Activated T-helper 2 cell treated with anti-CD3 and anti-CD28 coated beads, Interferon-gamma antibody, Interleukin-2, Interleukin-4, amounts not matched to agents 10 μg/mL and 5 μg/mL and 100 μg/mL, durations not matched to agents 14 hours and 24 hours and 36 hours (primary cell): ENCODE measurements around the gene JMJD1C. TPM values are rescaled to one million over a fixed set of nuclear protein-coding genes. Genes with fewer than 3 reads are reported as not detected.

Experiments
- DNase-seq: peaks from one replicate; pipeline ENCODE4 v3.0.0; 2021; ENCODE audit warnings: low spot score
- H3K27ac Mint-ChIP-seq: one replicate; pipeline ENCODE4 v1.8.0; 2021; ENCODE audit warnings: mixed read lengths
- H3K27me3 Mint-ChIP-seq: one replicate; pipeline ENCODE4 v1.8.0; 2021; ENCODE audit warnings: low read depth, mixed read lengths
- H3K36me3 Mint-ChIP-seq: one replicate; pipeline ENCODE4 v1.8.0; 2021; ENCODE audit warnings: low read depth, mixed read lengths
- H3K4me1 Mint-ChIP-seq: one replicate; pipeline ENCODE4 v1.8.0; 2021; ENCODE audit warnings: low read depth, mixed read lengths
- H3K4me3 Mint-ChIP-seq: one replicate; pipeline ENCODE4 v1.8.0; 2021; ENCODE audit warnings: low read depth, mild to moderate bottlenecking, moderate library complexity, mixed read lengths
- H3K9me3 Mint-ChIP-seq: one replicate; pipeline ENCODE4 v1.8.0; 2021; ENCODE audit warnings: mixed read lengths
- intact Hi-C: fragments of 100-400 bp; cut with micrococcal nuclease; formaldehyde crosslinking; loops from one replicate; pipeline ENCODE4 v1.15.1; 2023
- total RNA-seq: library from RNA; stranded (reverse); gene quantifications from 2 replicates; pipeline ENCODE4 v1.2.3, GENCODE V29; 2022

JMJD1C gene
- total RNA-seq, 1 donor from 2014 or later = 35.2 TPM

DNA sequence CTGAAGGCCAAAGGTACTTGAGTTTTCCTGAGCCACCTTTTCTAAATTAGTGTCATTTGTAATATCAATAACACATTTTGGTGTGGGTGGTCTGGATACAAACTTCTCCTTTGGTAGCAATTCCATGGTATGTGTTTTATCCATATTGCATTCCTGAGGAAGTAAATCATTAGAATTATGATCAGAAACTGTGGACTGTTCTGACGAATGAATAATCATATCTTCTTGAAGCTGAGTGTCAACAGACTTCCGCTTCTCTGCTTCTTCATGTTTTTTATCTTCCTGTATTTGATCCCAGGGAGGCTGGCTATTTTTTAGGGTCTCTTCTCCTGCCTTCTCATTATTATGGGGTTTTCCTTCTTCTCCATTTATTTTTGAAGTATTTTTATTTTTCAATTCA, 251.2 kb downstream of the JMJD1C start:
- Mint-ChIP-seq H3K27me3 (no peaks in the 10 kb centered on the region), H3K4me1 (peaks cover 35% of the 10 kb centered on the region), H3K27ac (no peak overlapping the region), H3K4me3 (no peak overlapping the region), H3K36me3 (peaks cover 57% of the 10 kb centered on the region), H3K9me3 (peaks cover 8% of the 10 kb centered on the region)
- intact Hi-C loops = loop anchor here (10.0 kb wide), 1 partner anchor 140 kb away; no protein-coding TSS in a partner anchor
- DNase-seq = no peak

GRCh38 chr10:63213489-63213888, 252.3 kb downstream of the JMJD1C start:
- DNase-seq = no peak
- peaks cover 8% of the 10 kb centered on the region for H3K9me3 Mint-ChIP-seq
- H3K27me3 Mint-ChIP-seq = no peaks in the 10 kb centered on the region
- H3K36me3 Mint-ChIP-seq = peaks cover 58% of the 10 kb centered on the region
- peak overlapping the region; percentile 17 for H3K27ac Mint-ChIP-seq
- intact Hi-C loops = loop anchor here (10.0 kb wide), 1 partner anchor 141 kb away; no protein-coding TSS in a partner anchor
- H3K4me1 Mint-ChIP-seq = peaks cover 30% of the 10 kb centered on the region
- H3K4me3 Mint-ChIP-seq = no peak overlapping the region

- peaks cover 44% of the 10 kb centered on the region for H3K4me1 Mint-ChIP-seq
- no peaks in the 10 kb centered on the region for H3K27me3 Mint-ChIP-seq
- peaks cover 8% of the 10 kb centered on the region for H3K9me3 Mint-ChIP-seq
- peaks cover 70% of the 10 kb centered on the region for H3K36me3 Mint-ChIP-seq
- intact Hi-C loops = loop anchor here (2.0 to 10.0 kb wide), 4 partner anchors 16 to 144 kb away; no protein-coding TSS in a partner anchor
- H3K4me3 Mint-ChIP-seq = no peak overlapping the region
- H3K27ac Mint-ChIP-seq = peak overlapping the region; percentile 50
- DNase-seq = no peak
Measured at GRCh38 chr10:63210611-63211196, 255.1 kb downstream of the JMJD1C start.

- no peak for DNase-seq
- Mint-ChIP-seq H3K4me1 (peaks cover 48% of the 10 kb centered on the region), H3K36me3 (peaks cover 69% of the 10 kb centered on the region), H3K27ac (no peak overlapping the region), H3K4me3 (no peak overlapping the region), H3K27me3 (no peaks in the 10 kb centered on the region), H3K9me3 (peaks cover 8% of the 10 kb centered on the region)
- intact Hi-C loops = loop anchor here (2.0 to 10.0 kb wide), 4 partner anchors 17 to 145 kb away; no protein-coding TSS in a partner anchor
Measured at GRCh38 chr10:63209705-63210104, 256.1 kb downstream of the JMJD1C start.

DNA sequence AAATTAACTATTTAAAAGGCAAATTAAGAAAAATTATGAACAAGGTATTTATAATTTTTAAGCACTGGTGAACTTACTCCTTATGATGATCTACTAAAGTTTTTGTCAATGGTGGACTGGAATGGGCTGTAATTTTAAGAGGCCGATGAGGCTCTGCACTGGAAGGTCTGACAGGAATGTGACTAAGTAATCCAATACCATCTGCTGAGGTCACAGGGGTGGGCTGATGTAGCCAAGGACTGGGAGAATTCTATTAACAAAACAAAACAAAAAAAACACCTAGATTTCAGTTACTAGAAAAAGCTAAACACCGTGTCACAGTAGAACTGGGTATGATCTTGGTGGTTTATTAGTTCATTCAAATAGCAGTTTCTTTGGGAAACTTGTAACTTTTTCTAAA, 256.8 kb downstream of the JMJD1C start:
- peaks cover 55% of the 10 kb centered on the region for H3K4me1 Mint-ChIP-seq
- H3K4me3 Mint-ChIP-seq = no peak overlapping the region
- no peak for DNase-seq
- peaks cover 67% of the 10 kb centered on the region for H3K36me3 Mint-ChIP-seq
- H3K27ac Mint-ChIP-seq = no peak overlapping the region
- no peaks in the 10 kb centered on the region for H3K27me3 Mint-ChIP-seq
- intact Hi-C loops = no loop called here
- peaks cover 8% of the 10 kb centered on the region for H3K9me3 Mint-ChIP-seq

GRCh38 chr10:63206997-63207811, 258.6 kb downstream of the JMJD1C start:
- no peak for DNase-seq
- intact Hi-C loops = no loop called here
- peaks cover 52% of the 10 kb centered on the region for H3K4me1 Mint-ChIP-seq

GRCh38 chr10:63206576-63206975, 259.2 kb downstream of the JMJD1C start:
- H3K4me1 Mint-ChIP-seq = peaks cover 49% of the 10 kb centered on the region
- H3K27ac Mint-ChIP-seq = peak overlapping the region; percentile 60
- H3K4me3 Mint-ChIP-seq = no peak overlapping the region
- peaks cover 56% of the 10 kb centered on the region for H3K36me3 Mint-ChIP-seq
- peaks cover under 1% of the 10 kb centered on the region for H3K9me3 Mint-ChIP-seq
- intact Hi-C loops = no loop called here
- no peaks in the 10 kb centered on the region for H3K27me3 Mint-ChIP-seq
- DNase-seq = no peak

More at GRCh38 chr10:63206997-63207811, 258.6 kb downstream of the JMJD1C start:
- Mint-ChIP-seq H3K9me3 (peaks cover 7% of the 10 kb centered on the region), H3K27ac (peak overlapping the region; percentile 72), H3K36me3 (peaks cover 59% of the 10 kb centered on the region), H3K27me3 (no peaks in the 10 kb centered on the region), H3K4me3 (peak overlapping the region; percentile 35)

DNA sequence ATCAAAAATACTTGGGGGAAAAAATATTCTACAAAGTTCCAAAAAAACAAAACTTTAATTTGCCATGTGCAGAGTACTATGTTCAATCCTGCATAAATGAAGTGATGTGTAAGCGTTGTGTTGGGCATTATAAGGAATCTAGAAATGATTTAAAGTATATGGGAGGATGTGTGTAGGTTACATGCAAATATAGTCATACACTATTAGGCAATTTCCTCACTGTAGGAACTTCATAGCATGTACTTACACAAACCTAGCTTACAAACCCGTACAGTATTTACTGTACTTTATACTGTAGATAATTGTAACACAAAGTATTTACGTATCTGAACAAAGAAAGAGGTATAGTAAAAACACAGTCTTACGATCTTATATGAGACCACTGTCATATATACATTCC, 260.4 kb downstream of the JMJD1C start:
- peaks cover 41% of the 10 kb centered on the region for H3K4me1 Mint-ChIP-seq
- no peak overlapping the region for H3K27ac Mint-ChIP-seq
- intact Hi-C loops = no loop called here
- H3K36me3 Mint-ChIP-seq = peaks cover 46% of the 10 kb centered on the region
- no peak for DNase-seq
- no peaks in the 10 kb centered on the region for H3K9me3 Mint-ChIP-seq
- no peak overlapping the region for H3K4me3 Mint-ChIP-seq
- no peaks in the 10 kb centered on the region for H3K27me3 Mint-ChIP-seq

DNA sequence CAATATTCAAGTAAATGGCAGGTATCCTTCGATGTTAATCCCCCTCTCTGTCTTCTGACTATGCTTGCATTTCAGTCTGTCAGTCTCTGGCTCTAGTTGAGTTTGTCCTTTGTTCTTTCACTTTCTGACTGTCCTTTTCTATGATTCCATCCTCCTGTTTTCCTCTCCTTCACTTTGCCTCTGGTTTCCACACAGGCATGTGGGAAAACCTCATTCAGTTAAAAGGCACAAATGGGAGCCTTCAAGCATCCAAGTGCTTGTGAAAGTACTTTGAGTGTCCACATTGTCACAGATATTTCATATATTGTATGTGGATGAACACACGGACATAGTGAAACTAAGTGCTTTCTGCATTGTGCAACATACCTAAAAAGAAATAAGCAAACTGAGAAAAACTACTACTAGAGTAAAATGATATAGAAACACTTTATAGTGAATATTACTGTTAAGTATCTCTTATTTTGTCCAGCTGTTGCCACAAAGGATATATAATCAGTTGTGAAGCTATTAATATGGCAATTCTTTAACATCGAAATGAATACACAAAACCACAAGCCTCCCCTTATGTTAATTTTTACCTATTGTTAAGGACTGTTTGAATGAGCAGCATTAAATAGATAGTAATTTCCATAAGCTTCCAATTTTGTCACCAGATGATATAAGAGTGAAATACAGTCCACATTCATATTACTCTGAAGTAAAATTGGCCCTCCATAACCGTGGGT, 260.9 kb downstream of the JMJD1C start:
- Mint-ChIP-seq H3K27ac (peak overlapping the region; percentile 46), H3K9me3 (no peaks in the 10 kb centered on the region), H3K4me3 (peak overlapping the region; percentile 60), H3K36me3 (peaks cover 43% of the 10 kb centered on the region), H3K4me1 (peaks cover 37% of the 10 kb centered on the region), H3K27me3 (no peaks in the 10 kb centered on the region)
- no peak for DNase-seq
- intact Hi-C loops = no loop called here

DNA sequence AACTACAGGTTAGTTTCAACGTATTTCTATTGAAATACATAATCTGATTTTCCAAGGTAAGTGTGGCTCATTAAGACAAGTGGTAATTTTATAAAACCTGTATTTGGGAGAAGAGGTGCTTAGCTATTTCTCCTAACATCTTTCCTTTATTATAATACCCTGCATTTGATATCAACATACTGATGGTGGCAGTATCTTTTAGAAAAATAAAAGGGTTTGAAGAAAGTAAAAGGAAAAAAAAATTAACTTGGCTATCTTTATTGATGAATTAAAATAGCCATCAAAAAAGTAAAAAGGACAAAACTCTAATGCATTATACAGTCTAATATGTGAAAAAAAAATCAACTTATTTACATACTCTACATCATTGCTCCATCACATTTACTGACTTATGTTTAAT, 264.7 kb downstream of the JMJD1C start:
- no peak overlapping the region for H3K27ac Mint-ChIP-seq
- no peaks in the 10 kb centered on the region for H3K27me3 Mint-ChIP-seq
- intact Hi-C loops = no loop called here
- H3K4me1 Mint-ChIP-seq = peaks cover 12% of the 10 kb centered on the region
- no peak overlapping the region for H3K4me3 Mint-ChIP-seq
- H3K9me3 Mint-ChIP-seq = no peaks in the 10 kb centered on the region
- H3K36me3 Mint-ChIP-seq = peaks cover 54% of the 10 kb centered on the region
- DNase-seq = no peak

DNA sequence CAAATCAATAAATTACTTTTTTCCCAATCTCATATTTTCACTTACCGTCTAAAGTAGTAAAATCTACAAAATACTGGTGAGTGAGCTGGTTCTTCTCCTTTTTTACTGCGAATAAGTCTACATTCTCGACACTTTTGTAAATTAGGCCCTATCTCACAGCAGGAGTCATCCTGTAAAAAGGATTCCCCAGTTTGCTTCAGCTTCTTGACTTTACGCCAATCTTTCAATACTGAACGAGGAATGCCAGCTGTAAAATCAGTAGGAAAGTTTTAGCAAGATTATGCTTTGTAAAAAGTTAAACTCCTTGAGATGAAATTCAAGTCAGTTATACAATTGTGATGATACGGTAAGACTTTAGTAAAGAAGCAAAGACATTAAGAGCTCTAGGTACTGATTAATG, 265.3 kb downstream of the JMJD1C start:
- Mint-ChIP-seq H3K27me3 (no peaks in the 10 kb centered on the region), H3K4me1 (peaks cover 12% of the 10 kb centered on the region), H3K27ac (no peak overlapping the region), H3K36me3 (peaks cover 50% of the 10 kb centered on the region), H3K9me3 (no peaks in the 10 kb centered on the region), H3K4me3 (no peak overlapping the region)
- DNase-seq = no peak
- intact Hi-C loops = no loop called here

DNA sequence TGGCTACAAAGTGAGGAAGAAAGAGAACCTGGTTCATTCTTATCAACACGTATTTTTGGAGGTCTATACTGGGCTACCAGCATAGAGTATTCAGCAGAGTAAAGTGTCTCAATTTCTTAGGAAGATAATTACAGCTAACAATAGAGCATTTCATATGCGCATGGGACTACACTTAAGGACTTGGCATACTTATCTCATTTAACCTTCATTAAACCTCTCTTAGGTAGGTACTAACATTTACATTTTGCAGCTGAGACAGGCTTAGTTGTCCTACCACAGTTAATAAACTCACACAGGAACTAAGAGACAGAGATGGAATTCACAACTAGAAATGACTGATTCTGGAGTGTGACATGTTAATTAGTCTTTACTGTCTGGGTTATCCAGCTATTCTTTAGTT, 266.1 kb downstream of the JMJD1C start:
- H3K36me3 Mint-ChIP-seq = peaks cover 47% of the 10 kb centered on the region
- peaks cover 7% of the 10 kb centered on the region for H3K4me1 Mint-ChIP-seq
- DNase-seq = no peak
- no peaks in the 10 kb centered on the region for H3K27me3 Mint-ChIP-seq
- no peak overlapping the region for H3K27ac Mint-ChIP-seq
- intact Hi-C loops = no loop called here
- no peaks in the 10 kb centered on the region for H3K9me3 Mint-ChIP-seq
- H3K4me3 Mint-ChIP-seq = no peak overlapping the region
